Erythroblast (primary cell): ENCODE results near the gene SMAD4.

ENCODE experiments used
- DNase-seq, 2 experiments: peaks; one replicate each; lab custom pipeline; 2025; lab: John Stamatoyannopoulos, UW
- GATA1 ChIP-seq: IDR thresholded peaks from 2 replicates; pipeline ENCODE4 v1.6.1; 2011; ENCODE audit warnings: low read depth, mild to moderate bottlenecking, control low read depth, low read length, moderate library complexity
- POLR2A ChIP-seq: IDR thresholded peaks from 2 replicates; pipeline ENCODE4 v1.6.1; 2011; ENCODE audit warnings: mild to moderate bottlenecking, low read length

SMAD4 gene

DNA sequence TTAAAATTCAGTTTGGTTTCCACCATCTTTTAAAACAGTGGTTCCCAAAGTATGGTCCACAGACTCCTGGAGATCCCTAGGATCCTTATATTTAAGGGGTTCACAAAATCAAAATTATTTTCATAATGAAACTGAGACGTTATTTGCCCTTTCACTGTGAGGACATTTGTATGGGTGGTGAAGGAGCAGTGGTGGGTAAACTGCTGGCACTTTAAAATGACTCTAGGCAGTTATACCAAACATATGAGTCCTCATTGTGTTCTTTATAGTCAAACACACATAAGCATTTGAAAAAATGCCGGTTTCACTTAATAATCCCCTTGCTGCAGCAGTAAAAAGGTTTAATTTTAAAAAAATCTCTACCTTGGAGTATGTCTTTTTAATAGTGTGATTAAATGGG is 7.2 kb downstream of the SMAD4 start:
- TF ChIP-seq GATA1, result no peak
- no peak for DNase-seq

DNA sequence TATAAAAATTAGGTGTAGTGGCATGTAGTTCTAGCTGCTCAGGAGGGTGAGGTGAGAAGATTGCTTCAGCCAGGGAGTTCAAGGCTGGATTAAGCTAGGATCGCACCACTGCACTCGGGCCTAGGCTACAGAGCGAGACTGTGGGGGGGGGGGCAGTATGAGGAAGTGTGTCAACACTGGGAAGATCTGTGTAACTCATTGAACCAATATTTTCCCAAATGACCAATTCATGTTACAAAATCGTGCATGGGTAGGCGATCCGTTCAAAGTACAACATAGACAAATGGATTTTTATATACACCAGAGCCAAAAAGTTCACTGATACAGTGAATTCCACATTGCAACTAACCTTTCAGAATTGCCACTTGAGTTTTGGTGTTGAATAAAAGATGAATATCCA is 8.1 kb downstream of the SMAD4 start:
- TF ChIP-seq GATA1, result no peak
- no peak for TF ChIP-seq POLR2A
- DNase-seq, result no peak

DNA sequence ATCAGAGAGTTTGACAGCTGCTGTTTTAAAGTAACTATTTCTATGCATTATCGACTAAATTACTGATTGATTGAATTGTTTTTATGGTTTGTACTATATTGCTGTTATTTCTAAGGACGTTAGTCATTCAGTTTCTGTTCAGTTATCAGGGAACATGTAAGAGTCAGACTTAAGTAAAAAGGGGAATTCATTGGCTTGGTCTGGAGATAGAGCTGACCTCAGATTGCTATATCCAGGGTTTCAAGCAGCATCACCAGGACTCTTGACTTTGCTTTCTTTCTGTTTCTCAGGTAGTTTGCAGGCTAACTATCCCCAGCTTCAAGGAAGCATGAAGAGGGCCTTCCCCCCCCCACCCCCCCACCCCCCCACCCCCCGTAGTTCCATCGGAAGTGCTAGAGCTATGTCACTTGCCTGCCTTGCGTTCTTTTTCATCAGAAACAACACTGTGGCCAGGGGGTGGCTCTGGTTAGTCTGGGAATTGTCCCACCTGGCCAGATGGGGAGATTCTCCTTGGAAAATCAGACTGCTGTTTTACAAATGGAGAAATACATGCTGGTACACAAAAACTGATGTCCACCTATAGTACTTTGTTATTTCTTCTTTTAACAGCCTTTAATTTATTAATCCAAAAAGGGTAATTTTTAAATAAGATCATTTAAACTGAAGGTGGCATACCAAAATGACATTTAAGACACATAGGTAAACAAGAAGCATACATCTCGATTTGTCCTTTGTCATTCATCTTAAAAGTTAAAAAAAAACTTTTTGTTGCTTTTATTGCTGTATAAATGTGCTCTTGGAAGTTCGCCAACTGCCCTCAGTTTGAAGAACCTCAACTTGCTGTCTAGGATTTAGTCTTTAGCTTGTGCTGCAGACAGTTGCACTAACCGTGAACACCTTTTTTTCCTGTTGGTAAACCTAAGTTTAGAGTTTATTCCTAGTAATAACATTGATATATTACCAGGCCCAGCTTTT is 9.4 kb downstream of the SMAD4 start:
- TF ChIP-seq GATA1 (no peak), POLR2A (no peak)
- peak; percentile 14 to 33 for DNase-seq

DNA sequence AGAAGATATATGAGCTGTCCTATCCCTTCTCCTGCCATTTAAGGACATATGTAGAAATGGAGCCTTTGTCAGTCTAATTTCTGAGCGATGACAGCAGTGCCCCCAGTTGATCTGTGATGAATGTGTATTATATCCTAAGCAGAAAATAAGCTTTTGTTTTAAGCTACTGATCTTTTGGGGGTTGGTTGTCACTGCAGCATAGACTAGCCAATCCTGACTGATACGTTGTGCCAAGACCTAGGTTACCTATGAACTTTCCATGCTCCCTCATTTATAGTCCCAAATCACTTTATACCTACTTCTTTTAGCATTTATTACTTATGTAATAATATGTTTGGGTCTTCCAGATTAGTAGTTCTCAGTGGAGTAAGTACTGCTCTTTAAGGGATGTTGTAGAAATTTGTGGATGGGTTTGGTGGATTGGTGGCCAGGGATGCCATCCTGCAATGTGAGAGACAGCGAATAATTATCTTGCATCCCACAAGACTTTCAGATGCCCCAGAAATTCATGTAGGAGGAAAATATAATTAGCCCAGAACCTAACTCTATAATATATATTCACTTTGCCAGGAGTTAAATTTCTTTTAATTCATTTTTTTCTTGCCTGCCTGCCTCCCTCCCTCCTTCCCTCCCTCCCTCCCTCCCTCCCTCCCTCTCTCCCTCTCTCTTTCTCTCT is 11.8 kb downstream of the SMAD4 start:
- TF ChIP-seq POLR2A (no peak), GATA1 (no peak)
- no peak for DNase-seq

DNA sequence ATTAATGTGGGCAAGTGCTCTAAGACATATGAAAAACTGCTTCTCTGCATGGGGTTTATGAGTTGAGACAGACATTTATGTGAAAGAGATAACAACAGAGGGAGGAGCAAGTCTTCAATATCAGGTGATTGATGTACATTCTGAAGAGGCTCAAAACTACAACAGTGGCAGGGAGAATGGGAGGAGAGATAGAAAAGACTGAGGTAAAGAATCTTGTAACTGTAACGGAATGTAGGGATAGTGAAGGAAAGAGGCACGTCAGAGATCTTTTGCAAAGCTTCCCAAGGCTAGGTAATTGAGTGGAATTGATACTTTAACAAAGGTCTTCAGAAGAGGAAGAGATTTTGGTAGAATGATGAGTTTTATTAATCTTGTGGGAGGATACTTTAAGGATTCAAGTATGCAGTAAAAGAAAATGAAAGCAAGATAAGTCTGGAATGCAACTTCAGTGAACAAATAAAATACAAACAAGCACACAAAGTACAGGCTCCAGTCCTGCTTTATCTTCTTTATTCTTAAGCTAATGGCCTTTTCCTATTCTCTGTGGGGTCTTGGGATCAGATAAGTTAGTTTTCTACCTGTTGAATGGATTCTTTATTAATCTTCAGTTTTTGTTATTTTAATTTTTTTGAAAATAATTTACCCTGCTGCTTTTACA is 15.0 kb downstream of the SMAD4 start:
- TF ChIP-seq GATA1, result no peak
- no peak for TF ChIP-seq POLR2A
- DNase-seq, result peak in 1 of 2 experiments; percentile 29

DNA sequence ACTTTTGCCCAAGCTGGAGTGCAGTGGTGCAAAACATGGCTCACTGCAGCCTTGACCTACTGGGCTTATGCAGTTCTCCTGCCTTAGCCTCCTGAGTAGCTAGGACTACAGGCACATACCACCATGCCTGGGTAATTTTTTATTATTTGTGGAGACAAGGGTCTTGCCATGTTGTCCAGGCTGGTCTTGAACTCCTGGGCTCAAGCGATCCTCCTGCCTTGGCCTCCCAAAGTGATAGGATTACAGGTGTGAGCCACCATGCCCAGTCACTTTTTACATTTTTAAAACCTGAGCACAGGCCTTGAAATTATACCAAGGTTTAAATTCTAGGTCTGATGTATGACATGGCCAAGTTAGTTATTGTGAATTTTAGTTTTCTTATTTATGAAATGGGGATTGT is 18.2 kb downstream of the SMAD4 start:
- TF ChIP-seq POLR2A (no peak), GATA1 (no peak)

DNA sequence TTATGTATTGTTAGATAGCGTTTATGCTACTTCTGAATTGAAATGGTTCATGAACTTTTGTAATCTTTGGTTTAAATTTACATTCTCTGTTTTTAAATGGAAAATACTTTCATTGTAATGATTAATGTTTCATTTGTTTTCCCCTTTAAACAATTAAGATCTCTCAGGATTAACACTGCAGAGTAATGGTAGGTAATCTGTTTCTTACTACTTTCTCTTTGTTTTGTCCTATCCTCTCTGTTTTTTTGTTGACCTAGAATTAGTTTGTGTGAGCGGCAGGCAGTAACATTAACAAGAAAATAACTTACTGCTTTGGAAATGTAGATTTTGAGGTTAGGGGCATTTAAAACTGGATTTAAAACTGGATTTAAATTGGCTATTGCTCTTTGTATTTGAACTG is 19.1 kb downstream of the SMAD4 start:
- no peak for DNase-seq
- TF ChIP-seq GATA1, result no peak
- no peak for TF ChIP-seq POLR2A

More for the DNA sequence above, 18.2 kb downstream of the SMAD4 start:
- DNase-seq, result no peak

DNA sequence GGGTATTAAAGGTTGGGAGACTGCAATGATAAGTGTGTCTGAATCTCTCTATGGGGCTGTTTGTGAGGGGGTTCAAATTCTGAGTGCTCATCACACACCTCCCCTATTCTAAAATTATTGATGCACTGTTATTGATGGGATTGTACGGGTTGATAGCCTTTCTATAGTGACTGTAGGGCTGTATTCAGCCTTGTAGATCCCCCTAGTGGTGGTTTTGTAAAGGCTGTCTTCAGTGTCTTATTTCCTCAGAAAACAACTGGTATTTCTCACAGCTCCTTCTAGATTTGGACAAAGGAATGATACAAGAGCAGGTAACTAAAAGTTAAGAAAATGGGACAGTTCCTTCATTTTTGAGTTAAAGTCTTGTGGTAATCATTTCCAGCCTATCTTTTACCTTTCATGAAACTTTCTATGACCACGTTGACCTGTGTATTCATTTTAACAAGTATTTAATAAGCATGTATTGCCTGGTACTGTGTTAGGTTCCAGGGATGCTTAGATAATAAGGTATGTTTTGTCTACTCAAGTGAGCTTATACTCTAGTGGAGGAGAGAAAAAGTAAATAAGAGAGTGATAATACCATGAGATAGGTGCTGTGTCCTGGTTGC is 21.2 kb downstream of the SMAD4 start:
- peak; percentile 75 to 79 for DNase-seq
- TF ChIP-seq POLR2A, result no peak
- no peak for TF ChIP-seq GATA1

DNA sequence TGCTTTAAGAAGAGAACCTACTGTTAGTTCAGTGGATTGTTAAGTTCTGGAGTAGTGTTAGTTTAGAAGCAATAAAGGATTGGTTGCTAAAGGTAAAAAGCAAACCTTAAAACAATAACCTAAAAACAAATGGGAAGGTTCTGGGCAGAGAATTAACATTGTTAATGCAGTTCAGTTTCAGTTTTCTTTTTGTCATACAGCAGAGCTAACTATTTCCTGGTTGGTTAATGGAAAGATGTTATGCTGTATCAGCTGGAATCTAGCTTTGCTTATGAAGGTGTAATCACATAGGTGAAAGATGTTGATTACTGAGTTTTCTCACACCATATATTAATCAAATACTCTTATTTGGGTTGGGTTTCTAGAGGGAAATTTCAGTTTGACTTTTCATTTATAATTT is 23.8 kb downstream of the SMAD4 start:
- no peak for DNase-seq
- TF ChIP-seq POLR2A (no peak), GATA1 (no peak)

DNA sequence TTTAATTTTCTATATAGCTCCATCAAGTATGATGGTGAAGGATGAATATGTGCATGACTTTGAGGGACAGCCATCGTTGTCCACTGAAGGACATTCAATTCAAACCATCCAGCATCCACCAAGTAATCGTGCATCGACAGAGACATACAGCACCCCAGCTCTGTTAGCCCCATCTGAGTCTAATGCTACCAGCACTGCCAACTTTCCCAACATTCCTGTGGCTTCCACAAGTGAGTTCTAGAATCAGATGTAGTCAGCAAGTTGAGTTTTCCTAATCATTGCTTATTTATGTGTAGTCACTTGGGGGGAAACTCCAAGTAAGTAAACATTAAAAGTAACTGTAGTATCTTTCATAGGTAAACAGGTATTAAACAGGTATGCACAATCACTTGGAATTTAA is 24.8 kb downstream of the SMAD4 start:
- no peak for DNase-seq
- TF ChIP-seq GATA1, result no peak
- TF ChIP-seq POLR2A, result no peak

DNA sequence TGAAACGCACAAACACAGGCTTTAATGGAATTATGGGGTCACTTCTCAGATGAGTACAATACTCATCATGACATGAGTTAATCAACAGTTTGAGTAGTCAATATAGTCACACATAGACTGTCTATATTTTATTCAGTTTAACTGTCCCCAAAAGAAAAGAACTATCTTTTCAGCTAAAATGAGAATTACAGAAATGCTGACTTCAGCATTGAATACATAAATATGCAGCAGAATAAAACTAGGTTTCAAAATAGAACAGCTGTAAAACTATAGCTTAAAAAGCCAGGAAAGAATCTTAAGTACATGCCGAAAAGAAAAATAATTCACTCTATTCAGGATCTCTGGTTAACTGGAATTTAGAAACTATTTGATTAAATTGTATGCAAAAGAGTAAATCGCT is 30.0 kb downstream of the SMAD4 start:
- DNase-seq, result no peak
- TF ChIP-seq POLR2A (no peak), GATA1 (no peak)

DNA sequence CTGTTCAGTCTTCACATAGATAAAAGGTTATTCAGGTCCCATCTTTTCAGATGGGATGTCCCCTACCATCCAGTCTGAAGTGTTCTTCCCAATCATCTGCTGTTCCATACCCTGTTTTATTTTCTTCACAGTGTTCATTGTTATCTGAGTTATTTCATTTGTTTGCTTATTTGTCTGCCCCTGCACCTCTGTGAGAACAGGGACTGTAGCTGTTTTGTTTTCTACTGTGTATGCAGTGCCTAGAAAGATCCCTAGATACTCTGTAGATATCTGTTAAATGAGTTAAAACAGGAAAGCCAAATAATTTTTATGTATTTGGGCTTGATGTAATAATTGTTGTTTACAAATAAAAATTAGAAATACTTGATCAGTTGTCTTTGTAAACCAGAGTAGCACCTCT is 34.2 kb downstream of the SMAD4 start:
- DNase-seq, result no peak
- TF ChIP-seq GATA1, result no peak

DNA sequence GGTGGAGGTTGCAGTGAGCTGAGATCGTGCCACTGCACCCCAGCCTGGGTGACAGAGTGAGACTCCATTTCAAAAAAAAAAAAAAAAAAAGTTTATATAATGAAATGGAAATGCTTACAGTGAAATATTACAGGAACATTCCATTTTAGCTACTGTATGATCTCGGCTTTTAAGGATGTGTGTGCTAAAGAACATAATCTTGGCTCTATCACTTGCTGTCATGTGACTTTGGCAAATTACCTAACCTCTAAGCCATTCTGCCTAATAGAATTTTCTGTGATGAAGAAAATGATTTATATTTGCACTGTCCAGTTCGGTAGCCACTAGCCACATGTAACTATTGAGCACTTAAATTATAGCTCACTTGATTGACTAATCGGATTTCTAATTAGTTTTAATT is 36.3 kb downstream of the SMAD4 start:
- no peak for DNase-seq
- TF ChIP-seq GATA1 (no peak), POLR2A (no peak)

DNA sequence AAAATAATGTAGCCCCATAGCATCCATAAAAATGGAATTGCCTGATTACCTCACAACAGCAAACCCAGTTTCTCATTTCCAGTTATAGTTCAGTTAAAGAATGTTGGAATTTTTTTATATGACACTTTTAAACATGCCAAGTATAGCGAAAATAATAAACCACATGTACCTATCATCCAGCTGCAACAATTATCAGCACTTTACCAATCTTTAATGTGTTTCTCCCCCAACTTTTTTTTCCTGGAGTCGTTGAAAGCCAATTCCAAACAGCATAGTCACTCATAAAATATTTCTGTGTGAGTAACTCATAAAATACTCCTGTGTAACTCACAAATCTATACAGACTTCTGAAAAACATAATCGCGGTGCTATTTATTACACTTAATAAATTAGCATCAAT is 38.1 kb downstream of the SMAD4 start:
- no peak for TF ChIP-seq POLR2A
- no peak for TF ChIP-seq GATA1
- DNase-seq, result no peak
